Osteoblast (primary cell): ENCODE measurements around the gene KIF1B. TPM values are rescaled to one million over a fixed set of nuclear protein-coding genes. Genes with fewer than 3 reads are reported as not detected.

Source experiments
- DNase-seq: peaks from one replicate; pipeline ENCODE4 v3.0.0; 2011; ENCODE audit warnings: low spot score, mixed read lengths; ENCODE audit not compliant: insufficient read length; ENCODE audit errors: missing footprints
- H2AFZ ChIP-seq: 2 replicates; pipeline ENCODE4 v1.6.0; 2011; ENCODE audit warnings: mild to moderate bottlenecking, low read length
- H3K27ac ChIP-seq: 2 replicates; pipeline ENCODE4 v1.5.1; 2011; ENCODE audit warnings: mild to moderate bottlenecking, low read depth, low read length, moderate library complexity
- H3K27me3 ChIP-seq: 2 replicates; pipeline ENCODE4 v1.6.0; 2012; ENCODE audit warnings: mild to moderate bottlenecking, control low read depth, inconsistent platforms, low read length, moderate library complexity; ENCODE audit not compliant: insufficient read depth
- H3K36me3 ChIP-seq: 2 replicates; pipeline ENCODE4 v1.5.1; 2011; ENCODE audit warnings: mild to moderate bottlenecking, low read length, control low read depth, moderate library complexity; ENCODE audit not compliant: insufficient read depth
- H3K4me1 ChIP-seq: 2 replicates; pipeline ENCODE4 v1.5.1; 2011; ENCODE audit warnings: mild to moderate bottlenecking, low read length, control low read depth, moderate library complexity; ENCODE audit not compliant: insufficient read depth
- H3K4me2 ChIP-seq: 2 replicates; pipeline ENCODE4 v1.6.0; 2011; ENCODE audit warnings: mild to moderate bottlenecking, low read length; ENCODE audit not compliant: insufficient read depth
- H3K4me3 ChIP-seq: fragments of 200-600 bp; sonication (generic); 3 replicates; pipeline ENCODE4 v1.5.1; 2012; ENCODE audit warnings: mild to moderate bottlenecking, low read length, inconsistent platforms; ENCODE audit not compliant: insufficient read depth
- H3K79me2 ChIP-seq: 2 replicates; pipeline ENCODE4 v1.6.0; 2012; ENCODE audit warnings: mild to moderate bottlenecking, low read length, control low read depth, inconsistent platforms; ENCODE audit not compliant: insufficient read depth
- H3K9me3 ChIP-seq: 2 replicates; pipeline ENCODE4 v1.5.1; 2011; ENCODE audit warnings: low read depth, low read length, control low read depth
- H4K20me1 ChIP-seq: 2 replicates; pipeline ENCODE4 v1.6.0; 2012; ENCODE audit warnings: mild to moderate bottlenecking, low read length, control low read depth; ENCODE audit not compliant: insufficient read depth
- CTCF ChIP-seq: IDR thresholded peaks from 2 replicates; pipeline ENCODE4 v1.5.1; 2011; ENCODE audit warnings: mild to moderate bottlenecking, low read depth, low read length, moderate library complexity; ENCODE audit errors: extremely low read depth
- total RNA-seq: library from RNA; depleted of rRNA; stranded (reverse); fragments of >200 nt; gene quantifications from 2 replicates; pipeline ENCODE4 v1.2.3, GENCODE V29; 2012

KIF1B gene
- total RNA-seq, 1 donor = 35.8 TPM

GRCh38 chr1:10267921-10268320, 57.6 kb downstream of the KIF1B start:
- H3K9me3 ChIP-seq = no peaks in the 10 kb centered on the region
- peaks cover 43% of the 10 kb centered on the region for H3K36me3 ChIP-seq
- no peak overlapping the region for H3K4me2 ChIP-seq
- no peak for DNase-seq
- H3K79me2 ChIP-seq = peaks cover 11% of the 10 kb centered on the region
- H3K4me3 ChIP-seq = no peak overlapping the region
- H3K4me1 ChIP-seq = peaks cover 3% of the 10 kb centered on the region
- no peaks in the 10 kb centered on the region for H4K20me1 ChIP-seq
- no peak overlapping the region for H3K27ac ChIP-seq
- TF ChIP-seq CTCF = no peak
- no peak overlapping the region for H2AFZ ChIP-seq
- H3K27me3 ChIP-seq = no peaks in the 10 kb centered on the region

GRCh38 chr1:10271090-10271489, 60.7 kb downstream of the KIF1B start:
- H3K36me3 ChIP-seq = peaks cover 37% of the 10 kb centered on the region
- no peak for DNase-seq
- no peak overlapping the region for H3K4me3 ChIP-seq
- no peaks in the 10 kb centered on the region for H4K20me1 ChIP-seq
- no peaks in the 10 kb centered on the region for H3K9me3 ChIP-seq
- no peak for TF ChIP-seq CTCF
- peaks cover 22% of the 10 kb centered on the region for H3K79me2 ChIP-seq
- peaks cover 3% of the 10 kb centered on the region for H3K4me1 ChIP-seq
- no peak overlapping the region for H2AFZ ChIP-seq
- no peaks in the 10 kb centered on the region for H3K27me3 ChIP-seq
- H3K27ac ChIP-seq = no peak overlapping the region
- H3K4me2 ChIP-seq = no peak overlapping the region

GRCh38 chr1:10271869-10272268, 61.5 kb downstream of the KIF1B start:
- Histone ChIP-seq H3K27me3 (no peaks in the 10 kb centered on the region), H4K20me1 (no peaks in the 10 kb centered on the region), H3K4me2 (no peak overlapping the region), H3K9me3 (no peaks in the 10 kb centered on the region), H3K4me1 (peaks cover 3% of the 10 kb centered on the region), H2AFZ (no peak overlapping the region), H3K36me3 (peaks cover 43% of the 10 kb centered on the region), H3K4me3 (no peak overlapping the region), H3K27ac (no peak overlapping the region), H3K79me2 (peaks cover 22% of the 10 kb centered on the region)
- no peak for DNase-seq
- TF ChIP-seq CTCF = no peak

- H3K27me3 ChIP-seq = no peaks in the 10 kb centered on the region
- no peak overlapping the region for H3K4me3 ChIP-seq
- H3K36me3 ChIP-seq = peaks cover 45% of the 10 kb centered on the region
- no peak overlapping the region for H2AFZ ChIP-seq
- H3K9me3 ChIP-seq = no peaks in the 10 kb centered on the region
- no peaks in the 10 kb centered on the region for H4K20me1 ChIP-seq
- H3K4me2 ChIP-seq = no peak overlapping the region
- no peak overlapping the region for H3K27ac ChIP-seq
- no peak for DNase-seq
- H3K79me2 ChIP-seq = peaks cover 22% of the 10 kb centered on the region
- no peak for TF ChIP-seq CTCF
- H3K4me1 ChIP-seq = peaks cover 3% of the 10 kb centered on the region
Measured at GRCh38 chr1:10272274-10272673, 61.9 kb downstream of the KIF1B start.
